GM12865 (cell line): ENCODE data around the gene CYTH3.

ENCODE experiments used
- DNase-seq: peaks from one replicate; pipeline ENCODE4 v3.0.0; 2010; ENCODE audit warnings: low read depth
- H3K4me3 ChIP-seq: 2 replicates; pipeline ENCODE4 v1.5.1; 2011; ENCODE audit warnings: mild to moderate bottlenecking, low read depth, low read length, control low read depth
- TF ChIP-seq, protein P1 (sequence below): IDR thresholded peaks from 2 replicates; pipeline ENCODE4 v1.5.1; 2011; ENCODE audit warnings: low read length, control low read depth, low read depth, inconsistent platforms; ENCODE audit not compliant: insufficient read depth; ENCODE audit errors: missing control alignments

CYTH3 gene

DNA sequence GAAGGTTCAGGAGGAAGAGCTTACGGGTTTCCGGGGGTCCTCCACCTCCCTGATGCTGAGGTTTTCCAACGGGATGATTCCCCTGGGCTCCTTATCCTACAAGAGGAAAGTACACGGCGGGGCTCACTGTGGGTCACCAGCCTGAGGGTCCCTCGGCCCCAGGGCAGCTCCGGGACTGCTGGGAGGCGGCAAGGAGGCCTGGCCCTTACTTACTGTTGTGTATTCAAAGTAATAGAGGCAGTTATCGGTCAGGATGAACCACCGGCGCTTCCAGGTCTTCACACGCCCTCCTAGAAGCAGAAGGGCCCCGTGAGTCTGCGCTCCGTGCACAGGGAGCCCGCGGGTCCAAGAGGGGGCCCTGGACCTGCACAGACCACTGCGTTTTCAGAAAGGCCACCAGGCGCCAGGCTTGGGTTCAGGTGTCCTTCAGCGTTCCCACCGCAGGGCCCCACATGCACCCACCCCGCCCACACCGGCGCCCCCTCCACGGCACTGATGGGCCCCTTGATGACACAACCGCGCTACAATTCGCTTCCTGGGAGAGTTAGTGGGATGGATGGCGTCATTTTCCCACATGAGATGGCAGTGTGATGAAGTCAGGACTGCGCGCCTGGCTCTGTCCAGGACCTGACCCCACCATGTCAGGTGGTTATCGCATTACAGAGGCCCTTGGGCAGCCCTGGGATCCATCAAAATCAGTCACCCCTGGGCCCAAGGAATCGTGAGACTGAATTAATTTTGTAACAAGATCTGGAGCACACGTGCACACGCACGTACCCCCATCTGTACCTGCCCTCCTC, 106.7 kb downstream of the CYTH3 start:
- TF ChIP-seq, protein P1, sequence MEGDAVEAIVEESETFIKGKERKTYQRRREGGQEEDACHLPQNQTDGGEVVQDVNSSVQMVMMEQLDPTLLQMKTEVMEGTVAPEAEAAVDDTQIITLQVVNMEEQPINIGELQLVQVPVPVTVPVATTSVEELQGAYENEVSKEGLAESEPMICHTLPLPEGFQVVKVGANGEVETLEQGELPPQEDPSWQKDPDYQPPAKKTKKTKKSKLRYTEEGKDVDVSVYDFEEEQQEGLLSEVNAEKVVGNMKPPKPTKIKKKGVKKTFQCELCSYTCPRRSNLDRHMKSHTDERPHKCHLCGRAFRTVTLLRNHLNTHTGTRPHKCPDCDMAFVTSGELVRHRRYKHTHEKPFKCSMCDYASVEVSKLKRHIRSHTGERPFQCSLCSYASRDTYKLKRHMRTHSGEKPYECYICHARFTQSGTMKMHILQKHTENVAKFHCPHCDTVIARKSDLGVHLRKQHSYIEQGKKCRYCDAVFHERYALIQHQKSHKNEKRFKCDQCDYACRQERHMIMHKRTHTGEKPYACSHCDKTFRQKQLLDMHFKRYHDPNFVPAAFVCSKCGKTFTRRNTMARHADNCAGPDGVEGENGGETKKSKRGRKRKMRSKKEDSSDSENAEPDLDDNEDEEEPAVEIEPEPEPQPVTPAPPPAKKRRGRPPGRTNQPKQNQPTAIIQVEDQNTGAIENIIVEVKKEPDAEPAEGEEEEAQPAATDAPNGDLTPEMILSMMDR, result no peak
- H3K4me3 ChIP-seq, result no peak overlapping the region
- no peak for DNase-seq

DNA sequence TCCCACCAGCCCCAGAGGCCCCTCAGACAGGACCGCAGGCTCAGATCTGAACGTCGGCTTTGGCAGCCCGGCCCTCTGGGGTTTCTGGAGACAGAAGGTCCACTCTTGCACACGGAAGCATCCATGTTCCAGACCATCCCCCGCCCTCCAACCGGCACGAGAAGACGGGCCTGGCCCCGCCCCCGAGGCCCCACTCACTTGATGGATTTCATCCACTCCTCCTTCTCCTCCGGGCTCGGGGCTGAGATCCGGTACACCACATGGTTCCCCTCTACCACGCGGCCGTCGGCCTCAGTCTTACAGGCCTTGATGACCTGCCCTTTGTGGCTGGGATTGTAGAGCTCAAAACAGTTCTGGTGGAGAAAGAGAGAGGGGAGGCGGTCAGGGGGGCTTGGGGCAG, 107.3 kb downstream of the CYTH3 start:
- DNase-seq, result no peak
- TF ChIP-seq, protein P1, result no peak
- H3K4me3 ChIP-seq, result no peak overlapping the region

DNA sequence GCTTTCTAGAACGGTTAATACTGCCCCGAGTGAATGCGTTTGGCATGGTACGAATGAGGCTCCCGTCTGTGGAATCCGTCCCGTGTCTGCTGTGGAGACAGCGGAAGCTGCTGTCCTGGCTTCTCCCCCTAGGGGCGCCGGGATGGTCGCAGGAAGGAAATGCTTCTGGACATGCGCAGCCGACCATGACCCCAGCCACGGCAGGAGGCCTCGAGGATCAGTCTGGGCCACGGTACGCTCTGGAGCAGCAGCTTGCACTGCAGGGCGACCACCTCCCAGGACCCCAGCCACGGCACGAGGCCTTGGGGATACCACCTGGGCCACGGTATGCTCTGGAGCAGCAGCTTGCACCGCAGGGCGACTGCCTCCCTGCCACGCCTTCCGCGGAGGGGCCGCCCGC, 107.9 kb downstream of the CYTH3 start:
- DNase-seq, result no peak
- no peak overlapping the region for H3K4me3 ChIP-seq
- TF ChIP-seq, protein P1, result no peak

DNA sequence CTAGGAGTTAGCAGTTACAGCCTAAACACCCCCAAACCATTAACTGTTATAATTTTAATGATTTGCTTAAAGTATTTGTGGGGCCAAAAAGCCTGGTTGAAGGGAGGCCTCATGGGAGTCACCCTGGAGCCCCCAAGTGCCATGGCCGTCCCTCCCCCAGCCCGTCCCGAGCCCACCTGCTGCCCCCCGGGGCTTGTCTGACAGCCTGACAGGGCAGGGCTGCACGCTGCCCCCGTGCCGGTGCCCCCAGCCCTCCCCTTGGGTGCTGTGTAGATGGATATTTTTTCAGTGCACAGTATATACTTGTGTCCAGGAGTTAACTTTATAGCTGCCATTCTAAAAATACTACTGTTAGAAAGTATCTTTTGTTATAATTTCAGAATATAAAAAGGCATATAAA, 108.4 kb downstream of the CYTH3 start:
- H3K4me3 ChIP-seq, result no peak overlapping the region
- no peak for DNase-seq
- TF ChIP-seq, protein P1, result no peak

DNA sequence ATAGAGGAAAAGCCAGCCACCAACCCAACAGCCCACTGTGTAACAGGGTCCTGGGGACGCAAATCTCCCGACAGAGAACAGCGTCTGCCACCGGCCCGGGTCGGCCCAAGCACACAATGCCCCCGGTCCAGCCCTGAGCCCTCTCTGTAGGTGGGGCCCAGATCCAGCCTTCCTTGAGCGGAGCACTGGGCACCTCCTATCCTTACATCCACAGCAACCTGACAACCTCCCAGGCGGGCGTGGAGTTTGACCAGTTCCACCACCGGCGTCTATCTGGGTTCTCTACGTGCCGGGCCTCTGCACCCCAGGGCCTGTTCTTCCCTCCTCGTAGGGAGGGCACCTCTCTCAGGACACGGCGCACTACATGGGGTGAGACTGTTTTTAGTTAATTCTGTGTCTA, 109.0 kb downstream of the CYTH3 start:
- TF ChIP-seq, protein P1, result no peak
- H3K4me3 ChIP-seq, result no peak overlapping the region

DNA sequence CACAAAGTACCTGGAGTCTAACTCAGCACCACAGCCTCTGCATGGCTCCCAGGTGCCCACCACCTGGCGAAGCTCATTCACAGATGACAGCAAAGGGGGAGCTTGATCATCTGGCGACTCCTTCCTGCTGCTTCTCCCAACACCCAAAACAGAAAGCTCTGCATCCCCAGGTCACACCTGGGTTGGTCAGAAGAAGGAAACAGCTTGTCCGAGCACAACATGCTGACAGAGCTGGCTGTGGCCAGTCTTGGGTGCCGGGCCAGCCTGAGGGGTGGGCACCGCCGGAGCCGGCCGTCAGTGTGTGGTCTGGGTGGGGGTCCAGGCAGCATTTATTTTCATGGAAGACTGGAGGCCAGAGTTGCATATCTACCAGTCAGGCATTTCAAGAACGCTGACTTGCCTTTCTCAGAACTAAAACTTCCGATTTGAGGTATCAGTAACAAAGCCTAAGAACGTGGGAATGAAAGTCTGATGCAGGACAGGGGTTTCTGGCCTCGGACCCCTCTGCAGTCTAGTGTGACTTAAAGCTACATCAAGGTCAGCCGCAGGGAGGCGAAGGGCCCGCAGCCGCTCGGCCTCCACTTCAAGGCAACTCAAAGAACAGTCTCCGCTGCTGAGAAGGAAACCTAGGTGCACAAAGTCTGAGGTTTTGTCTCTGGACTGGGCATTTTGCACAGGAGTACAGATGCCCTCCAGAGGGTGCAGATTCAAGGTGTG, 109.6 kb downstream of the CYTH3 start:
- TF ChIP-seq, protein P1, result no peak
- DNase-seq, result no peak
- H3K4me3 ChIP-seq, result no peak overlapping the region

More for the DNA sequence above, 109.0 kb downstream of the CYTH3 start:
- DNase-seq, result no peak
